Raji (cell line): ENCODE measurements around the gene CAND1.

Experiments used
- POLR2A ChIP-seq: IDR thresholded peaks from 2 replicates; pipeline ENCODE4 v1.6.1; 2011; ENCODE audit warnings: low read depth, low read length, control low read depth; ENCODE audit not compliant: insufficient read depth

The CAND1 gene

DNA sequence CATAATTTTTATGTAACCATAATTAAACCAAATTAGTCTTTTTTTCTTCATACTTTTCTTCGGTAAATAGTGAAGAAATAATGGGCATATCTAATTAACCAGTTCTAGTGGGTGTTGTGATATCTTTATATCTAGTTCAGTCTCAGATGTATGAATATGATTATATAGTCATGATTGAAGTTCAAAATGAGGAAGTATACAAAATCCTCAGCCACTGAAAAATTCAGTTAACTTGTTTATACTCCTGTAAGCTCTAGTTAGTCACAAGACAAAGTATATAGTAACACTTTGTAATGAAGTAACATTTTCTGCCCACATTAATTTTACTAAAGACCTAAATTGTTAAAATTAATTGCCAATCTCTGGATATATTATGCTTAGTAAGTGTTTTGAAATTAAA, 46.5 kb downstream of the CAND1 start:
- no peak for TF ChIP-seq POLR2A

DNA sequence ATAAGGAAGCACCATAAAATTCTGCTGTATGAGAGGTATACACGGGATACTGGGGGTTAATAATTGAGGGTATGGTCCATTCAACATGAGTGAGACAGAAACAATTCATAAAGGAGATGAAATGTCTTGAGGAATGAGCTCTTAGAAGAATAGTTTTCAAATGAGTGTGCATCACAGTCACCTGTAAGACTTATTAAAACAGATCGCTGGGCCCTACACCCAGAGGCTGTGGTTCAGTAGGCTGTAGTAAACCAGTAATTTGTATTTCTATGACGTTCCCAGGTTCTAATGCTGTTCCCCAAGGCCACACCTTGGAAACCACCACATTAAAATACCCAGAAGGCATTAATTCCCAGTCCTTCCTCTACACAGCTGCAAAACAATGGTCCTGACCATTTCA, 49.6 kb downstream of the CAND1 start:
- TF ChIP-seq POLR2A, result no peak

DNA sequence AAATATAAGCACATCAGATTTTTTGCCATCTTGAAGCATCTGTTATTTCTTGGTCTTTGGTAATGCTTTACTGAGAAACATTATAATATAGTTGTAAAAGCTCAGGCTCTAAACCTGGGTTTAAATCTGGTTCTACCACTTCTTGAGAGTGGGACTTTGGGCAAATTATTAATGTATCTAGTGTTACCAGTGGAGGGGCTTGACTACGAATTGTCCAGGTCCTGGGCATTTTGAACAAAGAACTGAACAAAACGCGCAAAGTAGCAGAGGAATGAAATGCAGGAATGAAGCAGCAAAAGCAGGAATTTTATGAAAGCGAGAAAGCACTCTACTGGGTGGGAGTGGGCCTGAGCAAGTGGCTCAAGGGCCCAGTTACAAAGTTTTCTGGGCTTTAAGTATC, 50.8 kb downstream of the CAND1 start:
- no peak for TF ChIP-seq POLR2A

DNA sequence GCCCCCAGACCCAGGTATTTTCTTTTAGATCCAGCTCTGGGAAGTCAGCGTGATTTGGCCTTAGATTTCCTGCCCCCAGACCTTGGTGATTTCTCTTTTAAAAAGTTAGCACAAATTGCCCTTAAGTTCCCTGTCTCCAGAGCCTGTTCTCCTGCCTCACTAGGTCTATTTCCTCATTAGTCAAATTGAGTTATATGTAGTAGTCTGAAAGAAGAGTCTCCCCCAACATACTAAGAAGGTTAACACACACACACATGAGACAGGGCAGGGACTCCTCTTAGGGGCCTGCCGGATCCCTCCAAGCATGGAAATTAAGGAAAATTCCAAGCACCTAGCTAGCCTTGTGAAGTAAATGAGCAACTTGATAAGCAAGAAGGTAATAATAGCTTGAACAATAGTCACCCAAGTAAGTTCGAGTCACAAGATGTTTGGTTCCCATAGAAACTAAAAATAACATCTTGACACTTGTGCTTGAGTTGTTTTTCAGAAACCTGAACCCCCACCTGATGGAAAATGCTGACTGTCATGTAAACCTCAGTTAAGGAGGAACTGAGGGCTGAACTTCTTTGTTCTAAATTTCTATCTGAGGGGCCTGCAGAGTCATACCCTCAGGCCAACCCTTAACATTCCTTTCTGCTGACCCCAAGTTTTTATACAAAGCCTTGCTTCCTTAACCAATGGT, 51.6 kb downstream of the CAND1 start:
- no peak for TF ChIP-seq POLR2A

DNA sequence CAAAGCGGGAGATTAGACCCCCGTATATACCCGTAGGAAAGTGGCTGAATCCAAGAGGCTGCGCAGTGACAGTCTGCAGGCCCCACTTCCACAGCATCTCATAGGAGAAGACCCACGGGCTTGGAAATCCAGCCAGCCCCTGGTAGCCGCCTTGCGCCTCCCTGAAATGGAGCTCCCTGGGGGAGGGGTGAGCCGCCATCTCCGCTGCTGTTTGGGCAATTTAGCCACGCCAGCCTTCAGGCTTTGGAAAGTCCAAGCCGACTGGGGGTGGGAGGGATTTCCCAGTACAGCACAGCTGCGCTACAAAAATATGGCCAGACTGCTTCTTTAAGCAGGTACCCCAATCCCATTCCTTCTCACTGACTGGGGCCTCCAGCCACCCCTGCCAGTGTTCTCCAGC, 53.4 kb downstream of the CAND1 start:
- no peak for TF ChIP-seq POLR2A

DNA sequence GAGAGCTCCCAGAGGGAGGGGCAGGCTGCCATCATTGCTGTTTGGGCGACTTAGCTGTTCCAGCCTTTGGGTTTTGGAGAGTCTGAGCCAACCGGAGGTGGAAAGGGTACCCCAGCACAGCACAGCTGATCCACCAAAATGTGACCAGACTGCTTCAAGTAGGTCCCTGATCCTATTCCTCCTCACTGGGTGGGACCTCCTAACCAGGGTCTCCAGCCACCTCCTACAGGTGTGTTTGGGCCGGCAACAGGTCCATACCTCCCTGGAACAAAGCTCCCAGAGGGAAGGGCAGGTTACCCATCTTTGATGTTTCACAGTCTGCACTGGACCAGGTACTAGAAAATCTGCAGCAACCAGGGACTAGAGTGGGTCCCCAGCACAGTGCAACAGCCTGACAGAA, 53.8 kb downstream of the CAND1 start:
- TF ChIP-seq POLR2A, result no peak

DNA sequence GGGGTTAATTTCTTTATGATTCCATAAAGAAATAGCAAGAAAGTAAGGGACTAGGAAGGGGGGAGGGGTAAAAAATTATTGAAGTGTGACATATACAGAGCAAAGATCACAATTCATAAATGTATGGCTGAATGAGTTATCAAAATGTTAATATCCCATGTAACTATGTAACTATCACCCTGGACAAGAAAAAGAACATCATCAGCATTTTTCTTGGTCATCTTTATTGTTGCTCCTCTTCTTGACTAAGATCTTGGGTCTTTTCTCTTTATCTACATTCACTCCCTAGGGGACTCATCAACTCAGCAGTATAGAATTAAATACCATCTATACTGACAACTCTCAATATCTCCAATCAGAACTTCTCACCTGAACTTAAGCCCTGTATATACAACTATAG, 57.5 kb downstream of the CAND1 start:
- TF ChIP-seq POLR2A, result no peak

DNA sequence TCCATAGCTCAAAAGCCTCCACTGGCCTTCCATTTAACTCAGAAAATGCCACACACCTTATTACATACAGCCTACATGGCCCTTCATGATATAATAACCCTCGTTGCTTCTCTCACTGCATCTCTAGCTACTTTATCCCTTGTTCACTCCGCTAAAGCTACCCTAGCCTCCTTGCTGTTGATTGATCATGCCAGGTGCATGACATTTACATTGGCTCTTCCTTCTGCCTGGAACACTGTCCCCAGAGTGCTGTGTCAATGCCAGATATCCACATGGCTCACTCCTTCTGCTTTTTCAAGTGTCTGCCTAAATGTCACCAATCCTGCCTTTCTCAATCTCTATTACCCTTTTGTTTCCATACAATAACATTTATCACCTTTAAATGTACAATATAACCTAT, 58.3 kb downstream of the CAND1 start:
- TF ChIP-seq POLR2A, result no peak

DNA sequence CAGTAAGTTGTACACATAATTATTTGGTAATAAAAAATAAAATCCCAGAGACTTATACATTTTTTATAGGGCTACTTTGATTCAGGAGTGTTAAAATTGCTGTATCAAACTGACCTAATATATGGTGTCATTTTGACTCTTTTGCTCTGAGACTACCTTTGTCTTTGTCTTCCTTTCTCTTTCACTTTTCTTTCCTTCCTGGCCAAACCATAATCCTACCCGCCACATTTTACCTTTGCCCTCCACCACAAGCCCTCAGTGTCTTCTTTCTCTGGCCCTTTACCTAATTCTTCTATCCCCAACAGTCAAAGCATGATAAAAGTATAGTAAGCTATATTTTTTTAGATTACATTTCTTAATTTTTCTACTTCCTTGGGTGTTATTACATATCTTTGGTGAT, 62.0 kb downstream of the CAND1 start:
- no peak for TF ChIP-seq POLR2A

DNA sequence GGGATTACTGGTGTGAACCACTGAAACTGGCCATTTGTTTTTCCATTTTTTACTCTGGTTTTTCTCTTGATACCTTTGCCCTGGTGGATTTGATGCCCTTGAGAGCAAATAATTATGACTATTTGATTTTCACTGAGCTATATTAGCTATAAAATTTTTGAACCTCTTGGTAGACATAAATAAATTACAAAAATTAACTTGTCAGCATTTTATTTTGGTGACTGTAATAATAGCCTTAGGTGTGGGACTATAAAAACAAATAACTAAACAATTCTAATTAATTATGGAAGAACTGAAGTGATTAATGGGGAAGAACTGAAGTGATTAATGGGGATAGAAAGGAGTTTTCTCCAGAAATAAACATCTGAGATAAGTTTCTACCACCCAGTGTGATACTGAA, 62.7 kb downstream of the CAND1 start:
- no peak for TF ChIP-seq POLR2A

DNA sequence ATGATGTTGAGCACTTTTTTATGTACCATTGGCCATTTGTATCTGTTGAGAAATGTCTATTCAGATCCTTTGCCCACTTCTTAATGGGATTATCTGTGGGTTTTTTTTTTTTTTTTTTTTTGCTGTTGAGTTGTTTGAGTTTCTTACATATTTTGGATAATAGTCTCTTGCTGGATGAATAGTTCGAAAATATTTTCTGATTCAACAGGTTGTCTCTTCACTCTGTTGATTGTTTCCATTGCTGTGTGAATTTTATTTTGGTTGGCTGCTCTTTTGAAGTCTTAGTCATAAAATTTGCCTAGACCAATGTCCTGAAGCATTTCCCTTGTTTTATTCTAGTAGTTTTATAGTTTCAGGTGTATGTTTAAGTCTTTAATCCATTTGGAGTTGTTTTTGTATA, 64.5 kb downstream of the CAND1 start:
- no peak for TF ChIP-seq POLR2A

DNA sequence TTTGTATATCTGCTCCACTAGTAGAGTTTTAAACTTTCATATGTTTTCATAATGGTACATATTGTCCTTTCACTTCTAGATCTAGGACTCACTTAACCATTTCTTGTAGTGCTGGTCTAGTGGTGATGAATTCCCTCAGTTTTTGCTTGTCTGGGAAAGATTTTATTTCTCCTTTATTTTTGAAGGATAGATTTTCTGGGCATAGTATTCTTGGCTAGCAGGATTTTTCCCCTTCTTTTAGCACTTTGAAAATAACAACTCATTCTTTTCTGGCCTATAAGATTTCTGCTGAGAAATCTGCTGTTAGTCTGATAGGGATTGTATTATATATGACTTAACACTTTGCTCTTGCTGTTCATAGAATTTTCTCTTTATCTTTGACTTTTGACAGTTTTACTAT, 69.3 kb downstream of the CAND1 start:
- no peak for TF ChIP-seq POLR2A

DNA sequence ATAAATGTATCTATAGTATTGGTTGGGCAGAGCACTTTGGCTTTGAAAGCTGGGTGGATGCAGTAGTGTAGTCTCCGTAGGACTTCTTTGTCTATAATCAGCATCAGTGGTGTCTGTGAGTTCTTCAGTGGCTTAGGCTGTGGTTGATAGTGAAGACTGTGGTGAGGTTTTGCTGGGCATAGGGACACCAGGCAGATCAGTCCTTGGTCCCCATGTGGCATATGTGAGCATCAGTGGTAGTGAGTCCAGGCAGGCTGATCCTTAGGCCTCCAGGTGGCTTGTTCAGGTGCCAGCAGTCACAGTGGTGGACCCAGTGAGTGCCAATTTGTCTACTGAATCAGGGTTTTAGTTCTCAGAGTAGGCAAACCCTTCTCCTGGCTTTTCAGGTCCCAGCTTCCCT, 70.4 kb downstream of the CAND1 start:
- TF ChIP-seq POLR2A, result no peak

DNA sequence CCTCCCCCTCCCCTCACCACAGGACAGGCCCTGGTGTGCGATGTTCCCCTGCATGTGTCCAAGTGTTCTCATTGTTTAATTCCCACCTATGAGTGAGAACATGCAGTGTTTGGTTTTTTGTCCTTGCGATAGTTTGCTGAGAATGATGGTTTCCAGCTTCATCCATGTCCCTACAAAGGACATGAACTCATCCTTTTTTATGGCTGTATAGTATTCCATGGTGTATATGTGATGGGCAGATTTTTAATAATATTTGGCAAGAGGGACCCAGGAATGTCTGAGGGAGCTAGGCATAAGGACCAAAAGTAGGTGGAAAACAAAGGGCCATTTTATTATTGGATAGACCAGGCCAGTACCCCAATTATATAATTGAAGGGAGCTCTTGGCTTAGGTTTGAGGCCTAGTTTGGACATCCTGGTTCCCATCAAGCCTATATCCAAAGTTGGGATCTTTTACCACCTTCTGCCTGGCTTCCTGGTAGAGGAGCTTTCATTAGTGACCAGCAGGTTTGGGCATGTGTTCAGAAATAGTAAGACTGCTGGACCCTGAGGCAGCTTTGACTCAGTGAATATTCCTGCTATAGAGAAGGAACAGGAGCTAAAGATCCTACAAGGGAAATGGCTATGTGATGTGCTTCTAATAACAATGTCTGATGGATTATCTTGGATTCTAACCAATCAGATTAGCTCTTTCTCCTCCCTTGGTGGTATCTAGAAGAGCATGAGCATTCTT, 76.0 kb downstream of the CAND1 start:
- no peak for TF ChIP-seq POLR2A

DNA sequence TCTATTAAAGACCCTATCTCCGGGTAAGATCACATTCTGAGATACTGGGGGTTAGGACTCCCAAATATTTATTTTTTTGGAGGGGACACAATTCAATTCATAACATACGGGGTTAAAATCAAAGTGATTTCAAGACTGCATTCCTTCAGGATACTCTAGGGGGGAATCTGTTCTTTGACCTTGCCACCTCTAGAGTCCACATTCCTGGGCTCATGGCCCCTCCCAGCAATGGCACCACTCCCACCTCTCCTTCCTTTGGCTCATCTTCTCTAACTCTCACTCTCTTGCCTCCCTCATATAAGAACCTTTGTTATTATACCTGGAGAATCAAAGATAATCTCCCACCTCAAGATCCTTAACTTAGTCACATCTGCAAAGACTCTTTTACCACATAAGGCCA, 79.5 kb downstream of the CAND1 start:
- no peak for TF ChIP-seq POLR2A

DNA sequence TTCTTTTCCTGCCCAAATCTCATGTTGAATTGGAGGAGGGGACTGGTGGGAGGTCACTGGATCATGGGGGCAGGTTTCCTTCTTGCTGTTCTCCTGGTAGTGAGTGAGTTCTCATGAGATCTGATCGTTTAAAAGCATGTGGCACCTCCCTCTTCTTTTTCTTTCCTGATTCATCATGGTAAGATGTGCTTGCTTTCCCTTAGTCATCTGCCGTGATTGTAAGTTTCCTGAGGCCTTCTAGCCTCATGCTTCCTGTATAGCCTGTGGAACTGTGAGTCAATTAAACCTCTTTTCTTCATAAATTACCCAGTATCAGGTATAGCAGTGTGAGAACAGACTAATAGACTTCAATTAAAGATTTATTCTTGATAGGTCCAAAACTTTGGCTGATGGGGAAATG, 83.5 kb downstream of the CAND1 start:
- TF ChIP-seq POLR2A, result no peak

DNA sequence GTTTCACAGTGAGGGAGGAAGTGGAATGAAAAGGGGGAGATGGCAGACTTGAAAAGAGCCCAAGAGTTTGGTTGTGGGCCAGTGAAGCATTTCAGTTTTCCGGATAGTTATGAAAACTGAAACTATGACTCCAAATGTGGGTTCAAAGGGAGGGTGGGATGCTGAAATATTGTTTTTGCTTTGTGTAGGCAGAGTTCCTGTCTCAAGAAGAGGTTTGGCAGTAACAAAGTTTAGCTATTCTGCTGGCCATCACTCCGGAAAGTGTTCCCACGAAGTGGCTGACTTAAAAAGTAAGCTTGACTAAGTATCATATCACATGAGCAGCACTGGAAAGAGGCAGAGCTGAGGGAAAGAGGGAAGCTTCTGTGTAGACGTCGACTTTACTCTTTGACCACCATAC, 85.2 kb downstream of the CAND1 start:
- TF ChIP-seq POLR2A, result no peak
